KMS-11 (cell line): ENCODE results near the gene RALGAPA2.

ENCODE experiments used
- H2AFZ ChIP-seq: fragments of 200-600 bp; sonication (generic); 2 replicates; pipeline ENCODE4 v1.6.1; 2016; ENCODE audit warnings: antibody characterized with exemption, mixed run types, low read depth
- H3K27ac ChIP-seq: fragments of 200-600 bp; sonication (generic); 2 replicates; pipeline ENCODE4 v1.6.1; 2016; ENCODE audit warnings: mild to moderate bottlenecking, mixed run types
- H3K27me3 ChIP-seq: fragments of 200-600 bp; sonication (generic); 2 replicates; pipeline ENCODE4 v1.6.1; 2017; ENCODE audit warnings: mild to moderate bottlenecking, low read depth, mixed run types, moderate library complexity; ENCODE audit not compliant: insufficient read depth
- H3K36me3 ChIP-seq: fragments of 200-600 bp; sonication (generic); 2 replicates; pipeline ENCODE4 v1.6.1; 2017; ENCODE audit warnings: mild to moderate bottlenecking, mixed run types; ENCODE audit not compliant: insufficient read depth
- H3K4me1 ChIP-seq: fragments of 200-600 bp; sonication (generic); 2 replicates; pipeline ENCODE4 v1.6.1; 2016; ENCODE audit warnings: mild to moderate bottlenecking, low read depth, mixed run types; ENCODE audit not compliant: poor library complexity, severe bottlenecking
- H3K4me2 ChIP-seq: fragments of 200-600 bp; sonication (generic); 2 replicates; pipeline ENCODE4 v1.7.0; 2016; ENCODE audit warnings: mild to moderate bottlenecking, mixed run types
- H3K4me3 ChIP-seq: fragments of 200-600 bp; sonication (generic); IDR thresholded peaks from 2 replicates; pipeline ENCODE4 v1.6.1; 2017; ENCODE audit warnings: low read depth, low read length, mixed read lengths; ENCODE audit not compliant: insufficient read depth
- H3K79me2 ChIP-seq: fragments of 200-600 bp; sonication (generic); 2 replicates; pipeline ENCODE4 v1.6.1; 2016; ENCODE audit warnings: low read depth, mixed run types; ENCODE audit not compliant: insufficient read depth
- H3K9ac ChIP-seq: fragments of 200-600 bp; sonication (generic); 2 replicates; pipeline ENCODE4 v1.6.1; 2016; ENCODE audit warnings: mild to moderate bottlenecking, mixed run types
- H4K20me1 ChIP-seq: fragments of 200-600 bp; sonication (generic); 2 replicates; pipeline ENCODE4 v1.6.1; 2016; ENCODE audit warnings: mild to moderate bottlenecking, mixed run types; ENCODE audit not compliant: insufficient read depth
- CTCF ChIP-seq: fragments of 200-600 bp; sonication (generic); conservative IDR thresholded peaks from 2 replicates; pipeline ENCODE4 v1.6.1; 2017; ENCODE audit warnings: low read depth, mild to moderate bottlenecking, antibody characterized with exemption, low read length, moderate library complexity, mixed read lengths

Gene RALGAPA2

GRCh38 chr20:20410678-20411077, 301.8 kb downstream of the RALGAPA2 start:
- Histone ChIP-seq H3K36me3 (no peaks in the 10 kb centered on the region), H3K4me3 (no peak overlapping the region), H3K79me2 (no peaks in the 10 kb centered on the region), H3K27ac (no peak overlapping the region), H2AFZ (no peak overlapping the region), H3K27me3 (no peaks in the 10 kb centered on the region), H4K20me1 (no peaks in the 10 kb centered on the region), H3K9ac (no peak overlapping the region), H3K4me1 (no peaks in the 10 kb centered on the region), H3K4me2 (no peak overlapping the region)
- TF ChIP-seq CTCF, result no peak

GRCh38 chr20:20409331-20409730, 303.1 kb downstream of the RALGAPA2 start:
- Histone ChIP-seq H2AFZ (no peak overlapping the region), H3K36me3 (no peaks in the 10 kb centered on the region), H3K4me2 (no peak overlapping the region), H3K27ac (no peak overlapping the region), H3K9ac (no peak overlapping the region), H3K4me1 (no peaks in the 10 kb centered on the region), H4K20me1 (no peaks in the 10 kb centered on the region), H3K4me3 (no peak overlapping the region), H3K79me2 (no peaks in the 10 kb centered on the region), H3K27me3 (no peaks in the 10 kb centered on the region)
- no peak for TF ChIP-seq CTCF

GRCh38 chr20:20407891-20408805, 304.3 kb downstream of the RALGAPA2 start:
- Histone ChIP-seq H3K9ac (no peak overlapping the region), H3K4me2 (no peak overlapping the region), H2AFZ (no peak overlapping the region), H3K79me2 (no peaks in the 10 kb centered on the region), H3K4me1 (no peaks in the 10 kb centered on the region), H4K20me1 (no peaks in the 10 kb centered on the region), H3K4me3 (no peak overlapping the region), H3K27me3 (no peaks in the 10 kb centered on the region), H3K27ac (no peak overlapping the region), H3K36me3 (no peaks in the 10 kb centered on the region)
- no peak for TF ChIP-seq CTCF

- Histone ChIP-seq H3K4me2 (no peak overlapping the region), H2AFZ (no peak overlapping the region), H3K4me1 (no peaks in the 10 kb centered on the region), H3K36me3 (no peaks in the 10 kb centered on the region), H3K9ac (no peak overlapping the region), H3K4me3 (no peak overlapping the region), H4K20me1 (no peaks in the 10 kb centered on the region), H3K27me3 (no peaks in the 10 kb centered on the region), H3K79me2 (no peaks in the 10 kb centered on the region), H3K27ac (no peak overlapping the region)
- no peak for TF ChIP-seq CTCF
These were observed 306.1 kb downstream of the RALGAPA2 start for GRCh38 chr20:20406306-20406705.
